GM23338 (cell line): ENCODE results near the gene KCNA3.

Source experiments
- POLR2AphosphoS5 ChIP-seq: IDR thresholded peaks from 2 replicates; pipeline ENCODE4 v1.6.1; 2016; ENCODE audit warnings: antibody characterized with exemption, low read depth
- TF ChIP-seq, protein P1 (sequence below), 2 experiments: fragments of 200-600 bp in 1 of 2; sonication (generic) in 1 of 2; conservative IDR thresholded peaks; 2 replicates each; pipeline versions ENCODE4 v1.5.1 to v1.6.1; 2016 to 2017; ENCODE audit warnings: antibody characterized with exemption in 2 of 2, low read depth in 2 of 2, mild to moderate bottlenecking in 2 of 2, moderate library complexity in 1 of 2
- TF ChIP-seq, protein P2 (sequence below): IDR thresholded peaks from one replicate; pipeline ENCODE4 v1.6.1; 2018; ENCODE audit warnings: antibody characterized with exemption; ENCODE audit not compliant: unreplicated experiment

DNA sequence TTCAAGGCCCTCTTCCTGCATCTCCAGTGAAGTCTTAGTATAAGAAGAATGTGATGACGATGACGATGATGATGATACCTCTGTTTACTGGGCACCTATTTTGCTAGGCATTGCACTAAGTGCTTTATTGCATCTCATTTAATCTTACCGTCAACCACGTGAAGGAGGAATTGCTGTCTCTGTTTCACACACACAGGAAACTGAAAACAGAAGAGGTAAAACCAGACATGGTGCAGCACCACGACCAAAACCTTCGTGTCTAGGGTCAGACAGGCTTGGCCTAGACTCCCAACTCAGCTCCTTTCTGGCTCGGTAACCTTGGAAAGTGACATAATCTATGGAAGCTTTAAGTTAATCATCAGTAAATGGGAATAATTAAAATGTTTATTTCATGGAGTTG is 47.9 kb downstream of the KCNA3 start:
- TF ChIP-seq, protein P1, sequence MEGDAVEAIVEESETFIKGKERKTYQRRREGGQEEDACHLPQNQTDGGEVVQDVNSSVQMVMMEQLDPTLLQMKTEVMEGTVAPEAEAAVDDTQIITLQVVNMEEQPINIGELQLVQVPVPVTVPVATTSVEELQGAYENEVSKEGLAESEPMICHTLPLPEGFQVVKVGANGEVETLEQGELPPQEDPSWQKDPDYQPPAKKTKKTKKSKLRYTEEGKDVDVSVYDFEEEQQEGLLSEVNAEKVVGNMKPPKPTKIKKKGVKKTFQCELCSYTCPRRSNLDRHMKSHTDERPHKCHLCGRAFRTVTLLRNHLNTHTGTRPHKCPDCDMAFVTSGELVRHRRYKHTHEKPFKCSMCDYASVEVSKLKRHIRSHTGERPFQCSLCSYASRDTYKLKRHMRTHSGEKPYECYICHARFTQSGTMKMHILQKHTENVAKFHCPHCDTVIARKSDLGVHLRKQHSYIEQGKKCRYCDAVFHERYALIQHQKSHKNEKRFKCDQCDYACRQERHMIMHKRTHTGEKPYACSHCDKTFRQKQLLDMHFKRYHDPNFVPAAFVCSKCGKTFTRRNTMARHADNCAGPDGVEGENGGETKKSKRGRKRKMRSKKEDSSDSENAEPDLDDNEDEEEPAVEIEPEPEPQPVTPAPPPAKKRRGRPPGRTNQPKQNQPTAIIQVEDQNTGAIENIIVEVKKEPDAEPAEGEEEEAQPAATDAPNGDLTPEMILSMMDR (conservative IDR thresholded peaks at IDR 0.05; ENCODE audit: low read depth in 2 of 2), result no peak
- TF ChIP-seq, protein P2, sequence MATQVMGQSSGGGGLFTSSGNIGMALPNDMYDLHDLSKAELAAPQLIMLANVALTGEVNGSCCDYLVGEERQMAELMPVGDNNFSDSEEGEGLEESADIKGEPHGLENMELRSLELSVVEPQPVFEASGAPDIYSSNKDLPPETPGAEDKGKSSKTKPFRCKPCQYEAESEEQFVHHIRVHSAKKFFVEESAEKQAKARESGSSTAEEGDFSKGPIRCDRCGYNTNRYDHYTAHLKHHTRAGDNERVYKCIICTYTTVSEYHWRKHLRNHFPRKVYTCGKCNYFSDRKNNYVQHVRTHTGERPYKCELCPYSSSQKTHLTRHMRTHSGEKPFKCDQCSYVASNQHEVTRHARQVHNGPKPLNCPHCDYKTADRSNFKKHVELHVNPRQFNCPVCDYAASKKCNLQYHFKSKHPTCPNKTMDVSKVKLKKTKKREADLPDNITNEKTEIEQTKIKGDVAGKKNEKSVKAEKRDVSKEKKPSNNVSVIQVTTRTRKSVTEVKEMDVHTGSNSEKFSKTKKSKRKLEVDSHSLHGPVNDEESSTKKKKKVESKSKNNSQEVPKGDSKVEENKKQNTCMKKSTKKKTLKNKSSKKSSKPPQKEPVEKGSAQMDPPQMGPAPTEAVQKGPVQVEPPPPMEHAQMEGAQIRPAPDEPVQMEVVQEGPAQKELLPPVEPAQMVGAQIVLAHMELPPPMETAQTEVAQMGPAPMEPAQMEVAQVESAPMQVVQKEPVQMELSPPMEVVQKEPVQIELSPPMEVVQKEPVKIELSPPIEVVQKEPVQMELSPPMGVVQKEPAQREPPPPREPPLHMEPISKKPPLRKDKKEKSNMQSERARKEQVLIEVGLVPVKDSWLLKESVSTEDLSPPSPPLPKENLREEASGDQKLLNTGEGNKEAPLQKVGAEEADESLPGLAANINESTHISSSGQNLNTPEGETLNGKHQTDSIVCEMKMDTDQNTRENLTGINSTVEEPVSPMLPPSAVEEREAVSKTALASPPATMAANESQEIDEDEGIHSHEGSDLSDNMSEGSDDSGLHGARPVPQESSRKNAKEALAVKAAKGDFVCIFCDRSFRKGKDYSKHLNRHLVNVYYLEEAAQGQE, result no peak
- no peak for TF ChIP-seq POLR2AphosphoS5
